SK-N-SH (cell line): ENCODE results near the gene BZW2. TPM values are rescaled to one million over a fixed set of nuclear protein-coding genes. Genes with fewer than 3 reads are reported as not detected.

Experiments
- CHD2 ChIP-seq: fragments of 150-350 bp; IDR thresholded peaks from 2 replicates; pipeline ENCODE4 v1.6.1; 2018; ENCODE audit warnings: low read length; ENCODE audit not compliant: partially characterized antibody
- FOSL2 ChIP-seq: IDR thresholded peaks from 2 replicates; pipeline ENCODE4 v1.4.0; 2012; ENCODE audit warnings: low read depth, mild to moderate bottlenecking, moderate library complexity, borderline replicate concordance
- FOXJ3 ChIP-seq: sonication (generic); formaldehyde crosslinking; IDR thresholded peaks from 2 replicates; pipeline ENCODE4 v1.5.1; 2020; ENCODE audit warnings: mild to moderate bottlenecking, missing genetic modification reagents
- IRF3 ChIP-seq: fragments of 150-350 bp; IDR thresholded peaks from 2 replicates; pipeline ENCODE4 v1.6.1; 2016; ENCODE audit warnings: mild to moderate bottlenecking, low read depth, low read length
- NFIC ChIP-seq: IDR thresholded peaks from 2 replicates; pipeline ENCODE4 v1.4.0; 2012; ENCODE audit warnings: borderline replicate concordance
- PBX3 ChIP-seq: IDR thresholded peaks from 2 replicates; pipeline ENCODE4; 2012
- POLR2AphosphoS5 ChIP-seq: IDR thresholded peaks from 2 replicates; pipeline ENCODE4 v1.6.1; 2012; ENCODE audit warnings: low read depth, low read length
- REST ChIP-seq: IDR thresholded peaks from 2 replicates; pipeline ENCODE4 v1.6.1; 2012; ENCODE audit warnings: mild to moderate bottlenecking, low read depth, low read length, moderate library complexity
- RXRA ChIP-seq: IDR thresholded peaks from 2 replicates; pipeline ENCODE4 v1.4.0; 2012; ENCODE audit warnings: low read depth, mild to moderate bottlenecking, borderline replicate concordance
- SIN3A ChIP-seq: IDR thresholded peaks from 2 replicates; pipeline ENCODE4 v1.6.1; 2012; ENCODE audit warnings: low read depth, mild to moderate bottlenecking, low read length, moderate library complexity, borderline replicate concordance
- TAF1 ChIP-seq: IDR thresholded peaks from 2 replicates; pipeline ENCODE4 v1.6.1; 2012; ENCODE audit warnings: low read depth, mild to moderate bottlenecking, low read length, moderate library complexity, borderline replicate concordance
- TCF12 ChIP-seq: IDR thresholded peaks from 2 replicates; pipeline ENCODE4 v1.4.0; 2012
- YY1 ChIP-seq: IDR thresholded peaks from 2 replicates; pipeline ENCODE4 v1.4.0; 2012; ENCODE audit warnings: low read depth, mild to moderate bottlenecking
- polyA plus RNA-seq, 3 experiments: library from polyadenylated mRNA; depleted of rRNA; stranded (reverse); fragments of >200 nt; gene quantifications; 2 replicates each; pipeline ENCODE4 v1.2.3, GENCODE V29; 2012
- TF ChIP-seq, protein P1 (sequence below): fragments of 200-600 bp; sonication (generic); IDR thresholded peaks from 2 replicates; pipeline ENCODE4 v1.6.1; 2017; ENCODE audit warnings: antibody characterized with exemption, mild to moderate bottlenecking, moderate library complexity

BZW2 gene
- polyA plus RNA-seq, 1 of the 3 experiments (the other 2 are of a cell fraction), result 71.9 TPM

GRCh38 chr7:16708980-16709379 is 63.0 kb downstream of the BZW2 start (continued):
- TF ChIP-seq REST (0 out of 2 replicates have a peak, but pooled peaks have one; percentile 10), NFIC (peak; percentile 48; the same call in 1 of the 2 replicates), TAF1 (no peak), YY1 (no peak), CHD2 (no peak), FOSL2 (peak; percentile 75), POLR2AphosphoS5 (no peak), FOXJ3 (CRISPR knock-in tag) (no peak), SIN3A (no peak), PBX3 (peak; percentile 59; the same call in 1 of the 2 replicates), RXRA (peak; percentile 77; the same call in 1 of the 2 replicates), IRF3 (no peak), TCF12 (peak; percentile 49; the same call in 1 of the 2 replicates)
- TF ChIP-seq, protein P1, sequence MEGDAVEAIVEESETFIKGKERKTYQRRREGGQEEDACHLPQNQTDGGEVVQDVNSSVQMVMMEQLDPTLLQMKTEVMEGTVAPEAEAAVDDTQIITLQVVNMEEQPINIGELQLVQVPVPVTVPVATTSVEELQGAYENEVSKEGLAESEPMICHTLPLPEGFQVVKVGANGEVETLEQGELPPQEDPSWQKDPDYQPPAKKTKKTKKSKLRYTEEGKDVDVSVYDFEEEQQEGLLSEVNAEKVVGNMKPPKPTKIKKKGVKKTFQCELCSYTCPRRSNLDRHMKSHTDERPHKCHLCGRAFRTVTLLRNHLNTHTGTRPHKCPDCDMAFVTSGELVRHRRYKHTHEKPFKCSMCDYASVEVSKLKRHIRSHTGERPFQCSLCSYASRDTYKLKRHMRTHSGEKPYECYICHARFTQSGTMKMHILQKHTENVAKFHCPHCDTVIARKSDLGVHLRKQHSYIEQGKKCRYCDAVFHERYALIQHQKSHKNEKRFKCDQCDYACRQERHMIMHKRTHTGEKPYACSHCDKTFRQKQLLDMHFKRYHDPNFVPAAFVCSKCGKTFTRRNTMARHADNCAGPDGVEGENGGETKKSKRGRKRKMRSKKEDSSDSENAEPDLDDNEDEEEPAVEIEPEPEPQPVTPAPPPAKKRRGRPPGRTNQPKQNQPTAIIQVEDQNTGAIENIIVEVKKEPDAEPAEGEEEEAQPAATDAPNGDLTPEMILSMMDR, result no peak
